Left lung (tissue), 10 donors: ENCODE measurements around the gene KIF26A. TPM values are rescaled to one million over a fixed set of nuclear protein-coding genes. Genes with fewer than 3 reads are reported as not detected.

Experiments used
- ATAC-seq: fragments of 200-7000 bp; cut with Tn5 transposase; one replicate; pipeline ENCODE4 v1.9.1; 2020; ENCODE audit warnings: moderate library complexity
- DNase-seq, 4 donors: peaks; one replicate each; pipeline ENCODE4 v3.0.0-alpha.2; 2013 to 2020
- H3K27ac ChIP-seq, 2 donors: fragments of 200-600 bp; sonication (generic) in 1 of 2; one replicate each; pipeline versions ENCODE4 v1.5.0 to v1.8.0; 2020 to 2021
- H3K27me3 ChIP-seq, 2 donors: fragments of 200-600 bp; sonication (generic) in 1 of 2; one replicate each; pipeline versions ENCODE4 v1.5.0 to v1.8.0; 2020 to 2021
- H3K36me3 ChIP-seq, 2 donors: fragments of 200-600 bp; sonication (generic) in 1 of 2; one replicate each; pipeline versions ENCODE4 v1.5.0 to v1.8.0; 2020 to 2021
- H3K4me1 ChIP-seq, 2 donors: fragments of 200-600 bp; one replicate each; pipeline ENCODE4 v1.8.0; 2021
- H3K4me3 ChIP-seq, 2 donors: fragments of 200-600 bp; sonication (generic) in 1 of 2; one replicate each; pipeline versions ENCODE4 v1.5.0 to v1.8.0; 2020 to 2021; ENCODE audit warnings: mild to moderate bottlenecking in 1 of 2
- H3K9me3 ChIP-seq, 2 donors: fragments of 200-600 bp; sonication (generic) in 1 of 2; one replicate each; pipeline versions ENCODE4 v1.5.0 to v1.8.0; 2020 to 2021
- intact Hi-C, 2 donors: fragments of 100-400 bp; cut with DNase I; formaldehyde crosslinking; loops; one replicate each; pipeline versions ENCODE4 v1.11.2 to v1.14.2; 2022
- polyA plus RNA-seq, 6 donors: library from polyadenylated mRNA; unstranded; fragments of 120-200 nt; gene quantifications; one replicate each; pipeline ENCODE4 v1.2.1, GENCODE V29; 2013; ENCODE audit not compliant: insufficient read length in 6 of 6
- total RNA-seq, 2 donors: library from RNA; stranded (reverse); fragmentation: NEBNext Ultra II Directional; extraction: Animal tissue kit (Norgen Biotek cat#: 25700); gene quantifications; one replicate each; pipeline ENCODE4 v1.2.1, GENCODE V29; 2021
- TF ChIP-seq, protein P1 (sequence below), 2 donors: fragments of 200-600 bp; sonication (generic) in 1 of 2; IDR thresholded peaks; one replicate each; pipeline versions ENCODE4 v1.5.0 to v1.8.0; 2021; ENCODE audit warnings: antibody characterized with exemption in 2 of 2
- donor health status: DM: no; HTN: yes; CAD: no.
- donor health status: DM: no; HTN: no; CAD: no.

KIF26A gene
- total and polyA plus RNA-seq, 8 donors = 4.5 to 25.5 (median 14.4) TPM

DNA sequence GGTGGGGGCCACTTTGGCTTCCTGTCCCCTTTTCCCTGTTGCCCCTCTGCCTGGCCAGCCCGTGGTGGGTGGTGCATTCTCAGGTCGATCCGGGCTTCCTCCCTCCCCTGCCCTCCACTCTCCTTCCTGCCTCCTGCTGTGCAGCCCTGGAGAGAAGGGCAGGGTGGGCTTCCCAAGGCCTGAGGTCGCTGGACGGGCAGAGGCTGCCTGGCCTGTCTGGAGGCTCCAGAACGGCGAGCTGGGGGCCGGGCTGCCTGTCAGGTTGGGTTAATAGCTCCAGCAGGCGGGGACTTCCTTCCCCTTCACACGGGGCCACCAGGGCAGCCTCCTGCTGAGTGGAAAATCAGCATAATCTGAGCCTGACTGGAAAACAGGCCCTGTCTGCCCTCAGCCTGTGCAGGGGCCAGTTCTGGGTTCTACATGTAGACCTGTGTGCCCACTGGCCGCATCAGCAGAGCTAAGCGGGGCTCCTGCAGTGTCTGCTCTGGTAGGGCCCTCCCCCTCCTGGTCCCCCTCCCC is 11.3 kb downstream of the KIF26A start:
- Histone ChIP-seq H3K4me3 (no peak overlapping the region), H3K9me3 (no peaks in the 10 kb centered on the region), H3K36me3 (no peaks in the 10 kb centered on the region), H3K27ac (no peak overlapping the region), H3K4me1 (peaks cover 5 to 24% of the 10 kb centered on the region in 2 donors), H3K27me3 (no peaks in the 10 kb centered on the region)
- ATAC-seq (peak; percentile 73), DNase-seq (peak in 3 of 4 donors; percentile 64 to 75 (median 65))
- TF ChIP-seq, protein P1, sequence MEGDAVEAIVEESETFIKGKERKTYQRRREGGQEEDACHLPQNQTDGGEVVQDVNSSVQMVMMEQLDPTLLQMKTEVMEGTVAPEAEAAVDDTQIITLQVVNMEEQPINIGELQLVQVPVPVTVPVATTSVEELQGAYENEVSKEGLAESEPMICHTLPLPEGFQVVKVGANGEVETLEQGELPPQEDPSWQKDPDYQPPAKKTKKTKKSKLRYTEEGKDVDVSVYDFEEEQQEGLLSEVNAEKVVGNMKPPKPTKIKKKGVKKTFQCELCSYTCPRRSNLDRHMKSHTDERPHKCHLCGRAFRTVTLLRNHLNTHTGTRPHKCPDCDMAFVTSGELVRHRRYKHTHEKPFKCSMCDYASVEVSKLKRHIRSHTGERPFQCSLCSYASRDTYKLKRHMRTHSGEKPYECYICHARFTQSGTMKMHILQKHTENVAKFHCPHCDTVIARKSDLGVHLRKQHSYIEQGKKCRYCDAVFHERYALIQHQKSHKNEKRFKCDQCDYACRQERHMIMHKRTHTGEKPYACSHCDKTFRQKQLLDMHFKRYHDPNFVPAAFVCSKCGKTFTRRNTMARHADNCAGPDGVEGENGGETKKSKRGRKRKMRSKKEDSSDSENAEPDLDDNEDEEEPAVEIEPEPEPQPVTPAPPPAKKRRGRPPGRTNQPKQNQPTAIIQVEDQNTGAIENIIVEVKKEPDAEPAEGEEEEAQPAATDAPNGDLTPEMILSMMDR (IDR thresholded peaks at IDR 0.05) = no peak
- intact Hi-C loops = no loop called here

DNA sequence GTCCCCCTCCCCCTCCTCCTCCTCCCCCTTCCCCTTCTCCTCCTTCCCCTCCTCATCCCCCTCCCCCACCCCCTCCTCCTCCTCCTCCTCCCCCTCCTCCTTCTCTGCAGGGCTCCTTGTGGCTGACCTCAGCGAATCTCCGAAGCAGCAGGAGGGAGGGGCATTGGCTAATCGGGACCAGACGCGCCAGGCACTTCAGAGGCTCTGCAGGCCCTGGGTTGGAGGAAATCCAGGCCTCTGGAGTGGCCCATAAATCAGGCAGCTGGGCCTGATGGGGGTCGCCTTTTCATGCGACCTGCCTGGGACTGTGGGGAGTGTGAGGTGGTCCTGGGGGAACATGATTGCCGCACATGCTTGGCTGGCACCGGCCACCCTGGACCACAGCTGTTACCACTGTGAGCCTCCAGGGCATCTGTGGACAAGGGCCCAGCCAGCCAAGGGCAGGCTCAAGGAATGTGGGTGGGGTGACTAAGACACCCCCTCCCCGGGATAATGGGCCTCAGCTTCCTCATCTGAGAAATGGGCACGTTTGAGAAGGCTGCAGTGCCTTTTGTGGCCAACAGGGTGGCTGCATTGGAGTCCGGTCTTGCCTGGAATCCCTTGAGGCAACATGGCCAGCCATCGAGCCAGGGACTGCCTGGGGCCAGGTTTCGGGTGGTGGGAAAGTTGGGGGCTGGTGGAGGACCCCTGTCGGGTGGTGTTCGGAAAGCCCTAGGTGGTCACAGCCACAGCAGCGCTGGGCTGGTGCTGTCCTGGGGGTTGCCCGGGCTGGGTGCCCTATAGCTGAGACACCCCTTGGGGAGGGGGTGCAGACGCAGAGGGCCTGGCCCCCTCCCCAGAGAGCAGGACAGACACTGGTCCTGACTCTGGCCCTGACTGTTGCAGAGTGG is 12.0 kb downstream of the KIF26A start:
- Histone ChIP-seq H3K4me3 (no peak overlapping the region), H3K4me1 (peaks cover 5 to 24% of the 10 kb centered on the region in 2 donors), H3K27ac (no peak overlapping the region), H3K27me3 (no peaks in the 10 kb centered on the region), H3K9me3 (no peaks in the 10 kb centered on the region), H3K36me3 (no peaks in the 10 kb centered on the region)
- DNase-seq (peak; percentile 52 to 91 (median 65)), ATAC-seq (peak; percentile 63)
- TF ChIP-seq, protein P1 (IDR thresholded peaks at IDR 0.05) = no peak
- intact Hi-C loops = no loop called here

DNA sequence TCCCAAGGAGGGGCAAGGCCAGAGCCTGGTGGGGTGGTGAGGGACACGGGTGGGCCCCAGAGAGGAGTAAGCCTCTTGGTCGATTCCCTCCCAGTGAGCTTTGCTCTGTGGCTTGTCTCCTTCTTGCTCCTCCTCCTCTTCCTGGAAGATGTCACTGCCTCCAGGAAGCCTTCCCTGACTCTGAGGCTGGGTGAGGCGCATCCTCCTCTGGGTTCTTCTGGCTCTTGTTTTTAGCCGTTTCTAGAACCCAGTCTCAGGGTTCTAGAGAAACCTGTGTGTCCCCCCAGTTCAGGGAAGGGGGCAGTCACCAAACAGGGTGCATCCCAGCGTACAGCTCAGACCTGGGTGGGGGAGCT is 12.6 kb downstream of the KIF26A start:
- H3K4me3 ChIP-seq = no peak overlapping the region
- intact Hi-C loops = no loop called here
- H3K27me3 ChIP-seq = no peaks in the 10 kb centered on the region
- H3K27ac ChIP-seq = no peak overlapping the region
- peaks cover 5 to 24% of the 10 kb centered on the region in 2 donors for H3K4me1 ChIP-seq
- no peak for ATAC-seq
- H3K36me3 ChIP-seq = no peaks in the 10 kb centered on the region
- no peaks in the 10 kb centered on the region for H3K9me3 ChIP-seq
- DNase-seq = no peak
- TF ChIP-seq, protein P1 (IDR thresholded peaks at IDR 0.05) = no peak

DNA sequence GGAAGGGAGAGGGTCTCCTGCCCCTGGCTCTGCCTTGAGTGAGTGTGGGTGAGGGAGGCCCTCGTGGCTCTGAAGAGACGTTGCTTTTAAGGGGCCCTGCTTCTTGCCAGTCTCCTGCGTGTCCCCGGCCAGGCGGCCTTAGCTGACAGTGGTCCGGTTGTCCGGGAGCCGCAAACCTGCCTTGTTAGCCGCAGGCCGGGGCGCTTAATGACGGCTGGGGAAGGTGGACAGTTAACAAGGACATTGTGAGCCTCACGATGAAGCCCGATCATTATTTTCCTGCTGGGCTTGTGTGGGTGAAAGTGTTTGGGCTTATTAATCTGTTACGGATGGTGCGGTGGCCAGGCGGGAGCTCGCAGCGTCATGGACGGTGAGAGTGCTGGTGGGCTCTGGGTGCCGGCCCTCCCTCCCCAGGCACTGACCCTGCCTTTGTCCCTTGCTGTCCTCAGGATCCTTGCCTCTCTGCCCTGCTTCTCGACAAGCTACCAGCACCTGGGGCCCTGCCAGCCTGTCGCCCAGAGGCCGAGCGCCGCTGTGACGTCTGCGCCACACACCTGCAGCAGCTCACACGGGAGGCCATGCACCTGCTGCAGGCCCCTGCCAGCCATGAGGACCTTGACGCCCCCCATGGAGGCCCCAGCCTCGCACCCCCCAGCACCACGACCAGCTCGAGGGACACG is 13.3 kb downstream of the KIF26A start:
- Histone ChIP-seq H3K4me1 (peaks cover 5 to 24% of the 10 kb centered on the region in 2 donors), H3K4me3 (no peak overlapping the region), H3K36me3 (no peaks in the 10 kb centered on the region), H3K27ac (no peak overlapping the region), H3K27me3 (no peaks in the 10 kb centered on the region), H3K9me3 (no peaks in the 10 kb centered on the region)
- DNase-seq (no peak), ATAC-seq (no peak)
- intact Hi-C loops = no loop called here
- TF ChIP-seq, protein P1 (IDR thresholded peaks at IDR 0.05) = no peak

DNA sequence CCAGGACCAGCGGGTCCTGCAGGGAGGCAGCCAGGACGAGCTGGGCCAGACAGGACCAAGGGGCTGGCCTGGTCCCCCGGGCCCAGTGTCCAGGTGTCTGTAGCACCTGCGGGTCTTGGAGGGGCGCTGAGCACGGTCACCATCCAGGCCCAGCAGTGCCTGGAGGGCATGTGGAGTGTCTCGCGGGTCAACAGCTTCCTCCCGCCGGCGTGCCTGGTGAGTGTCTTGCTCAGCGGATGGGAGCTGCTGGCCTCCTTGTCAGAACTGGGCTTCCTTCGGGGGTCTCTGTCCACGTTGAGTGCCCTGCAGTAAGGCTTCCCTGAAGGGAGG is 13.8 kb downstream of the KIF26A start:
- TF ChIP-seq, protein P1 (IDR thresholded peaks at IDR 0.05) = no peak
- Histone ChIP-seq H3K4me1 (peaks cover 5 to 24% of the 10 kb centered on the region in 2 donors), H3K27ac (no peak overlapping the region), H3K9me3 (no peaks in the 10 kb centered on the region), H3K4me3 (no peak overlapping the region), H3K36me3 (no peaks in the 10 kb centered on the region), H3K27me3 (no peaks in the 10 kb centered on the region)
- DNase-seq (no peak), ATAC-seq (no peak)
- intact Hi-C loops = no loop called here
